ENCODE measurements around the gene GNL1.

The GNL1 gene

GRCh38 chr6:30494291-30494861 lies 61.9 kb downstream of the GNL1 start:
- DNase-seq = peak; percentile 51

- DNase-seq = peak; percentile 68
These were observed 62.5 kb downstream of the GNL1 start for GRCh38 chr6:30493643-30494250.

- DNase-seq = no peak
These were observed 64.0 kb downstream of the GNL1 start for GRCh38 chr6:30491991-30492952.

All from OCI-M1 (cell line).